DMS53 (cell line): Measurements from ENCODE around the gene GNA12.
"Not testable (repeated sequence)": the region's sequence is repeated elsewhere in the genome, so short reads cannot be mapped to it uniquely, and the experiment has no call there.

Experiments
- DNase-seq: peaks from one replicate; lab custom pipeline; 2025; lab: John Stamatoyannopoulos, UW

Gene GNA12

GRCh38 chr7:2751086-2751485 lies 93.0 kb downstream of the GNA12 start:
- DNase-seq, result no peak

- DNase-seq, result no peak
These were observed 94.1 kb downstream of the GNA12 start for GRCh38 chr7:2750004-2750407.

GRCh38 chr7:2748684-2749083 lies 95.4 kb downstream of the GNA12 start:
- not testable (repeated sequence) for DNase-seq

DNA sequence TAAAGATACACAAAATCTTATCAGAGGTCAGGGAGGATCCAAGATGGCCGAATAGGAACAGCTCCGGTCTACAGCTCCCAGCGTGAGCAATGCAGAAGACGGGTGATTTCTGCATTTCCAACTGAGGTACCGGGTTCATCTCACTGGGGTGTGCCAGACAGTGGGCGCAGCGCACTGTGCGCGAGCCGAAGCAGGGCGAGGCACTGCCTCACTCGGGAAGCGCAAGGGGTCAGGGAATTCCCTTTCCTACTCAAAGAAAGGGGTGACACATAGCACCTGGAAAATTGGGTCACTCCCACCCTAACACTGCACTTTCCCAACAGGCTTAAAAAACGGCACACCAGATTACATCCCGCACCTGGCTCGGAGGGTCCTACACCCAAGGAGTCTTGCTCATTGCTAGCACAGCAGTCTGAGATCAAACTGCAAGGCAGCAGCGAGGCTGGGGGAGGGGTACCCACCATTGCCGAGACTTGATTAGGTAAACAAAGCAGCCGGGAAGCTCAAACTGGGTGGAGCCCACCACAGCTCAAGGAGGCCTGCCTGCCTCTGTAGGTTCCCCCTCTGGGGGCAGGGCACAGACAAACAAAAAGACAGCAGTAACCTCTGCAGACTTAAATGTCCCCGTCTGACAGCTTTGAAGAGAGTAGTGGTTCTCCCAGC lies 100.5 kb downstream of the GNA12 start:
- DNase-seq, result not testable (repeated sequence)

DNA sequence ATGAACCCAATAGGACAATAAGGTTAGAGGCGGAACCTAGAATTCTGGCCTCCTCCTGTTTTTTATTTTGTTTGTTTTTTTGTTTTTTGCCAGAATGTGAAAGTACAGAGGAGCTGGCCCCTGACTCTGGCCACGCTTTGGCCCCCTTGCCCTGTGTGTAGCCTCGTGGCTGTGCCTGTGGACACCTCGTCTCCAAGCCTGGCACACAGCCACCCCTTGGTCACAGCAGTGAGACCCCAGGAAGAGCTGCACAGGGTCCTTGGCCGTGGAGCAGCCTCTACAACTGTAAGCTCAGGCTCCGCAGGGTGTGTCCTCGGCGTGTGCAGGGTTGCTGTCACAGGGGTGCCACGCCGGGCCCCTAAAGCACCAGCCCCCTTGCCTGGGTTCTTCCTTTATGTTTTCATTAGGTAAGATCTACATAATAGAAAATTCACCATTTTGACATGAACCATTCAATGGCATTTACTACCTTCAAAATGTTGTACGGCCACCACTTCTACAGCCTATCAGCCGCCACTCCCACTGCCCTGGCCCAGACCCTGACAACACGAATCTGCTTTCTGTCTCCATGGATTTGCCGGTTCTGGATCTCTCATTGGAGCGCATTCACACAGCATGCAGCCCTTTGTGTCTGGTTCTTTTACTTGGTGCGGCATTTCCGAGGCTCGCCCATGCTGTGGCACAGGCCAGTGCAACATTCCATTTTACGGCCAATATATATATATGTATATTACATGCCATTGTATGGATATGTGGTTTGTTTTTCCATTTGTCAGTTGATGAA lies 105.2 kb downstream of the GNA12 start:
- no peak for DNase-seq

DNA sequence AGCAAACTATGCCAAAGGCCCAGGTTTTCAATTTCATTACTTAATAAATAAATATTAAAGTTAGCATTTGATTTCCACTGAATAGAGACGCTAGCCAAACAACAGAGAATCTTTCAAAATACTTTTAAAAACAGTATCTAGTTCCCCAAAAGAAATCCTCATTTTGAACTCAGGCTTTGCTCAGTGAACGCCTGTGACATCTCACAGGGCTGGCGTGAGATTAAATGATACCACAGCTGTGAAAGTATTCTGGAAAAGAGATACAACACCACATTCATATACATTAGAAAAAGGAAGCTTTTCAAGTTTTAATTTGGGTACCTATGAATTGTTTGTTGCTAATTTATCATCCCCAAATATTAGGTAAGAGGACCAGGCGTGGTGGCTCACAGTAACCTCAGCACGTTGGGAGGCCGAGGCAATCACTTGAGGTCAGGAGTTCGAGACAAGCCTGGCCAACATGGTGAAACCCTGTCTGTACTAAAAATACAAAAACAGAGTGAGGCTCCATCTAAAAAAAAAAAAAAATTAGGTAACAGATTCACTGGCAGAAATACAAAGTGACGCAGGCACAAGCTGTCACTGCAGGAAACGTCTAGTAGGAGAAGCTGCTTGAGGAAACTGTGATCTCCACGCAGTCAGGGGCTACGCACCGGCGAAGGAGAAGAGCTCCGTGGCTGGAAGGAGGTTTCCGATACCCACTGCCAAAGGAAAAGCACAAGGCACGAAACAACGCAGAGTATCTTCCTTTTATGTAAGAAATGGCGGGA lies 106.2 kb downstream of the GNA12 start:
- DNase-seq, result no peak

DNA sequence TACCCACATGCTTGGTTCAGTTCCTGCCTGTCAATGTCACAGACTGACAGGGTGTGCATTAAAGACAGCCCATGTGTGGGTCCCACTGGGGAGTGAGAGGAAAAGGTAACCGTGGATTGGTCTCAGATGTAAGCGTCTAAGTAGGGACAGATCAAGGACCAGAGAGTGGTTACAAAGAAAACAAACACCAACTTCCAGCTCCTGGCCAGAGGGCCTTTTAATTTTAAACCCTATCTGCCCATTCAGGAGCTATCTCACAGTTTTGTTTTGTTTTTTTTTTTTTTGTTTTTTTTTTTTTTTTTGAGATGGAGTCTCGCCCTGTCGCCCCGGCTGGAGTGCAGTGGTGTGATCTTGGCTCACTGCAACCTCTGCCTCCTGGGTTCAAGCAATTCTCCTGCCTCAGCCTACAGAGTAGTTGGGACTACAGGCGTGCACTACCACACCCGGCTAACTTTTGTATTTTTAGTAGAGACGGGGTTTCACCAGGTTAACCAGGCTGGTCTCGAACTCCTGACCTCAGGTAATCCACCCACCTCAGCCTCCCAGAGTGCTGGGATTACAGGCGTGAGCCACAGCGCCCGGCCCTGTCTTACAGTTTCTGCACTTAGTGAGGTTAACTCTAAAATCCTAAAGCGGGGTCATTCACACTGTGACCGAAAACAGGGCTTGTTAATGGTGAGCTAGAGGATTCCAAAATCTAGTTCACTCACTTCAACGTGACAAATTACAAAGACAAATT lies 106.9 kb downstream of the GNA12 start:
- DNase-seq, result not testable (repeated sequence)

- DNase-seq, result no peak
These were observed 107.6 kb downstream of the GNA12 start for GRCh38 chr7:2736411-2736914.

DNA sequence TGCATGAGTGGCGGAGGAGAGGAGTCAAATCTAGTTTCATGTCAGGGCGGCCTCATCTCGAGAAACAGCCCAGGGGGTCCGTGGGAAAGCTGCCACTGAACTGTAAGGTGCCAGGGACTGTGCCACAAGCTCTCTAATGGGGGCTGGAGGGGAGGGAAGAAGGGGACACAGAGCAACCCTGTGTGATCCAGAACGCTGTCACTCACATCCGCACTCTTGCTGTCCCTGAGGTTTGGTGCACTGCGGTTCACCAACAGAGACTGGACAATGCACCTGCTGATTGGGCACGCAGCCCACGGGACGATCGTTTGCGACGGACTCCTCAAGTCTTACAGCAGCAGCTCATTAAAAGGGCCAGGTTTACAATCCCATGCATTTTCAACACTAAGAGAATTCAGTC lies 108.4 kb downstream of the GNA12 start:
- DNase-seq, result no peak

DNA sequence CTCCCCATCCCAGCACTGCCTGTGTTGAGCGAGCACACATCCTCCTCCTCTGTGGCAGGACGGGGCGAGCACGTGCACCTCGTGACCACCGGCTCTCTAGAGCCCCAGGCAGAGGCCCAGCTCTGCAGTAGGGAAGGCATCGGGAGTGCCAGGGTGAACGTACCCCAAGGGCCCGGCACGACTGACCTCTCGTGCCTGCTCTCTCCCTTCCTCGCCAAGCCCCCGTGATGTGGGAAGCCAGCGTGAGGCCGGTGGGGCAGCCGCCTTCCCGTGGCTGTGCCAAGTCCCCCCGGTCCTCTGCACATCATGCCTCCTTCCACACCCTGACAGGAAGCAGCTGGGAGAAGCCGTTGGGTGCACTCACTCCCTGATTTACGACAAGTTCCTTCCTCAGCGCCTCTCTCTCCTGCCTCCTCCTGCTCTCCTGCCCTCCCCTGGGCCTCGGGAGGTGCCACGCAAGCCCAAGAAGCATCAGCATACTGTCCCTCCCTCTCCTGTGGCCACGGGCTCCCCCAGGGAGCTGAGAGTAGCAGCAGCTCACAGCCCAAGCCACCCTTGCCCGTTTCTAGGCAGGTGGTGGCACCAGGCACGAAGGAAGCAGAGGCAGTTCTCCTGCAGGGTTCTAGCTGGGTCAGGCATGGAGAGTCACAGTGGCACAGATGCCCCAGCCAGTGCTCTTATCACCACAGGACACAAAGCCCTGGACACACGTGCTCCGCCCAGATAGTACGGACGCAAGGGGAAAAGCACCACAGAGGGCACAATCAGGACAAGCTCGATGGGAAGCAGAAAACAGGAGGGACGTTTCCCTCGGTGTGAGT lies 109.1 kb downstream of the GNA12 start:
- DNase-seq, result no peak

- DNase-seq, result no peak
These were observed 109.9 kb downstream of the GNA12 start for GRCh38 chr7:2734084-2734686.

DNA sequence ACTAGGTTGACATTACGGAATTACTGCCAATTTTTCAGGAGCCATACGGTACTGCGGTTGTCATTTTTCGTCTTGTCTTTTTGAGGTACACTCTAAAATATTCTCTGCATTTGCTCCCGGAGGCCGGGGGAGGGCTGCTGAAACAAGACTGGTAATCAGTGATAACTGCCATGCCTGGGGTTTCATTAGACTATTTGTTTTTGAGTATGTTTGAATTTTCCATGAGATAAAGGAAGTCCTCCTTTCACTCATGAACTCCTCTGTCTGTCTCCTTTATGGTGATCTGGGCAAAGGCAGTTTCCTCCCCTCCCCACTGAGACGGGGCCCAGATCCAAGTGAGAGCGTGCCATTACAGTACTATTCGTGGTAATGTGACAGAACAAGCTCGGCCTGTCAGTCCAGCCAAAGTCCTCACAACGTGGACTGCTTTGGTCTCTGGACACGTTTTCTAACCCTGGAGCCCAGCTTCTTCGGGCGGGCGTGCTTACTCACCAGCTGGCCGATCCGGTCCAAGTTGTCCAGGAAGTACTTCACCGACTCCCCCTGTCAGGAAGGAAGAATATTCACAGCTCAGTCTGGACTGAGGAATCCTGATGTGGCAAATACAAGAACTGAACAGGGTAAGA lies 111.0 kb downstream of the GNA12 start:
- peak; percentile 41 for DNase-seq

GRCh38 chr7:2732388-2732787 lies 111.7 kb downstream of the GNA12 start:
- DNase-seq, result no peak

DNA sequence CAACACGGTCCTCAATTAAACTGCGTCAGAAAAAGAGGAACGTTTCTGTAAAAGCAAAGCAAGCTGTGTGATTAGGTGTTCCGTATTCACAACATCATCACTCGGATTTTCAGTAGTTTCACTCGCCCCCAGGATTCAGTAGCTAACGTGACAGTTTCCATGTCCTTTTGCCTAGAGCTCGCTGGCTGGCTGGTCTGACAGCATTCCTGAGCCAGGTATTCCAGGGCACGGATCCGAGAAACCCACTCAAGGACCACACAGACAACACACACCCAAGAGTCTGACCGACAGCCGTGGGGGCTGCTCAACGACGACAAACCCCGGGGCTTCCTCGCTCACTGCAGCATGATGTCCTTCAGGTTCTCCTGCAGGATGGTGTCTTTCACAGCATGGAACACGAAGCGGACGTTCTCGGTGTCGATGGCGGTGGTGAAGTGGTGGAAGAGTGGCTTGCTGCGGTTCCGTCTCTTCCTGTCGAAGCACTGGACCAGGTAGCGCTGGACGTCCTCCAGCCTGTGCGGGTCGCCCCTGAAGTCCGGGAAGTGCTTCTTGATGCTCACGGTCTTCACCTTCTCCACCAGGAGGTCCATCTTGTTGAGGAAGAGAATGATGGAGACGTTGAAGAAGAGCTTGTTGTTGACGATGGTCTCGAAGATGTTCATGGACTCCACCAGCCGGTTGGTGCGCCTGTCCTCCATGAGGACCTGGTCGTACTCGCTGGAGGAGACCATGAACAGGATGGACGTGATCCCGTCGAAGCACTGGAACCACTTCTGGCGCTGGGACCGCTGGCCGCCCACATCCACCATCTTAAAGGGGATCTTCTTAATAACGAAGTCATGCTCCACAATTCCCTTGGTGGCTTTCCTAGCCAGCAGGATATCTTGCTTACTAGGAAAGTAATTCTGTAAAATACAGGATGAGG lies 113.0 kb downstream of the GNA12 start:
- no peak for DNase-seq

- DNase-seq, result no peak
These were observed 114.0 kb downstream of the GNA12 start for GRCh38 chr7:2729893-2730716.

- DNase-seq, result no peak
These were observed 114.8 kb downstream of the GNA12 start for GRCh38 chr7:2729031-2729892.
